T-cell (primary cell): Measurements from ENCODE around the gene BSG. TPM values are rescaled to one million over a fixed set of nuclear protein-coding genes. Genes with fewer than 3 reads are reported as not detected.

ENCODE experiments used
- ATAC-seq, 4 experiments: fragments of 200-7000 bp in 3 of 4; fragments of 150-1000 bp in 1 of 4; cut with Tn5 transposase; replicated peaks in 1 of 4; 1 replicate in 3 of 4; 2 replicates in 1 of 4; pipeline ENCODE4 v1.10.0; 2021; ENCODE audit warnings: moderate library complexity in 3 of 4, mild to moderate bottlenecking in 2 of 4, moderate number of reproducible peaks in 1 of 4
- CTCF ChIA-PET, 2 donors: fragments of 300-600 bp; sonication (Branson Sonifier 250); formaldehyde crosslinking; loops; one replicate each; lab custom pipeline; 2022; ENCODE audit warnings: antibody characterized with exemption in 2 of 2; lab: Charles Lee
- POLR2A ChIA-PET, 2 donors: fragments of 300-600 bp; sonication (Branson Sonifier 250); formaldehyde crosslinking; loops; one replicate each; lab custom pipeline; 2022; ENCODE audit warnings: antibody characterized with exemption in 2 of 2; lab: Charles Lee
- DNase-seq, 35 experiments: peaks; one replicate each; pipeline versions ENCODE4 v3.0.0 to v3.0.0-alpha.2; 2013 to 2023
- H3K27ac ChIP-seq: one replicate; pipeline ENCODE4 v1.5.1; 2013; ENCODE audit warnings: low read length
- H3K27me3 ChIP-seq, 2 experiments: replicated peaks in 1 of 2; 1 replicate in 1 of 2; 2 replicates in 1 of 2; pipeline versions ENCODE4 v1.6.1 to v1.7.0; 2013; ENCODE audit warnings: low read length in 1 of 2, mixed read lengths in 1 of 2; ENCODE audit not compliant: control insufficient read depth in 2 of 2, insufficient read depth in 2 of 2; ENCODE audit errors: extremely low read depth in 1 of 2
- H3K36me3 ChIP-seq, 2 donors: 1 replicate in 1 of 2; 2 replicates in 1 of 2; pipeline versions ENCODE4 v1.6.1 to v1.7.0; 2013; ENCODE audit warnings: low read length in 1 of 2; ENCODE audit not compliant: control insufficient read depth in 2 of 2, insufficient read depth in 1 of 2; ENCODE audit errors: extremely low read depth in 1 of 2
- H3K4me1 ChIP-seq, 2 experiments: 1 replicate in 1 of 2; 2 replicates in 1 of 2; pipeline versions ENCODE4 v1.6.1 to v1.7.0; 2013; ENCODE audit warnings: low read length in 2 of 2, mixed read lengths in 1 of 2; ENCODE audit not compliant: insufficient read depth in 2 of 2, control insufficient read depth in 1 of 2; ENCODE audit errors: extremely low read depth in 1 of 2
- H3K4me3 ChIP-seq, 2 donors: 1 replicate in 1 of 2; 2 replicates in 1 of 2; pipeline versions ENCODE4 v1.5.1 to v1.7.0; 2013; ENCODE audit warnings: mild to moderate bottlenecking in 2 of 2, low read length in 1 of 2, moderate library complexity in 1 of 2; ENCODE audit not compliant: control insufficient read depth in 1 of 2; ENCODE audit errors: extremely low read depth in 1 of 2
- H3K9me3 ChIP-seq: 2 replicates; pipeline ENCODE4 v1.7.0; 2013
- H3K27ac Mint-ChIP-seq, 2 donors: one replicate each; pipeline ENCODE4 v1.8.0; 2020 to 2021; ENCODE audit warnings: mild to moderate bottlenecking in 2 of 2, mixed read lengths in 2 of 2
- H3K27me3 Mint-ChIP-seq, 2 donors: one replicate each; pipeline ENCODE4 v1.8.0; 2021 to 2022; ENCODE audit warnings: mixed read lengths in 2 of 2
- H3K36me3 Mint-ChIP-seq: one replicate; pipeline ENCODE4 v1.8.0; 2021; ENCODE audit warnings: mixed read lengths
- H3K4me1 Mint-ChIP-seq, 3 donors: one replicate each; pipeline ENCODE4 v1.8.0; 2020 to 2022; ENCODE audit warnings: mixed read lengths in 3 of 3, mild to moderate bottlenecking in 1 of 3
- H3K4me3 Mint-ChIP-seq, 3 donors: one replicate each; pipeline ENCODE4 v1.8.0; 2020 to 2022; ENCODE audit warnings: mild to moderate bottlenecking in 3 of 3, mixed read lengths in 3 of 3, moderate library complexity in 3 of 3
- H3K9me3 Mint-ChIP-seq, 3 donors: one replicate each; pipeline ENCODE4 v1.8.0; 2020 to 2022; ENCODE audit warnings: mixed read lengths in 3 of 3
- WGBS: methylation state at CpG from one replicate; pipeline ENCODE4 v1.1.5; 2013; ENCODE audit warnings: missing lambda C conversion rate; ENCODE audit not compliant: insufficient coverage; 5-methylcytosine and 5-hydroxymethylcytosine counted together
- total RNA-seq, 35 experiments: library from RNA in 6 of 35; stranded (reverse) in 6 of 35; fragments of 120-200 nt in 1 of 35; gene quantifications; one replicate each; pipeline versions ENCODE4 v1.2.1 to v1.2.4 and lab custom pipeline; 2013 to 2026

Gene BSG
- total RNA-seq, 5 donors from 2014 or later (not counting 1 experiment from before 2014, with no cell fraction given), result 89.3 to 165 (median 152) TPM

DNA sequence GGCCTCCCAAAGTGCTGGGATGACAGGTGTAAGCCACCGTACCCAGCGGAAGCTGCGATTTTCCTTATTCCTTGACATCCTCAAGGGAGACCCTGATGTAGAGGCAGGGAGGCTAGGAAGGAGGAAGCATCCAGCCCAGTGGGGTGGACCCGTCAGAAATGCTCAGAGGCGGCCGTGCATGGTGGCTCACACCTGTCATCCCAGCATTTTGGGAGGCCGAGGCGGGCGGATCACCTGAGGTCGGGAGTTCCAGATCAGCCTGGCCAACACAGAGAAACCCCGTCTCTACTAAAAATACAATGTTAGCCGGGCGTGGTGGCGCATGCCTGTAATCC, 17.0 kb upstream of the BSG start:
- WGBS, result no CpG with 5 or more reads among the region's 14 CpGs
- H3K9me3 ChIP-seq, result no peaks in the 10 kb centered on the region
- Mint-ChIP-seq H3K36me3 (no peaks in the 10 kb centered on the region), H3K9me3 (no peaks in the 10 kb centered on the region), H3K4me1 (peaks cover 2 to 6% (median 3%) of the 10 kb centered on the region in 3 donors), H3K4me3 (no peak overlapping the region), H3K27me3 (no peaks in the 10 kb centered on the region), H3K27ac (no peak overlapping the region)
- ChIA-PET POLR2A (interaction anchor here (0.6 to 0.7 kb wide), 2 partner anchors 10 to 40 kb away, joined by 6 to 12 read pairs; no protein-coding TSS in a partner anchor), CTCF (no interaction called here)
- ATAC-seq (no peak), DNase-seq (no peak)
- peaks cover 0 to 12% of the 10 kb centered on the region in 2 experiments for H3K4me1 ChIP-seq
- no peaks in the 10 kb centered on the region for H3K27me3 ChIP-seq
- no peak overlapping the region for H3K4me3 ChIP-seq
- no peak overlapping the region for H3K27ac ChIP-seq
- H3K36me3 ChIP-seq, result no peaks in the 10 kb centered on the region

GRCh38 chr19:556611-557382, 15.6 kb upstream of the BSG start:
- Histone ChIP-seq H3K36me3 (no peaks in the 10 kb centered on the region), H3K27ac (no peak overlapping the region), H3K4me3 (no peak overlapping the region), H3K27me3 (no peaks in the 10 kb centered on the region), H3K9me3 (no peaks in the 10 kb centered on the region), H3K4me1 (peaks cover 0 to 8% of the 10 kb centered on the region in 2 experiments)
- Mint-ChIP-seq H3K9me3 (no peaks in the 10 kb centered on the region), H3K4me3 (no peak overlapping the region), H3K4me1 (peaks cover 0 to under 1% (median 0%) of the 10 kb centered on the region in 3 donors), H3K27ac (no peak overlapping the region), H3K36me3 (no peaks in the 10 kb centered on the region), H3K27me3 (no peaks in the 10 kb centered on the region)
- WGBS, result 87% methylated on average over 31 of the region's 31 CpGs
- ChIA-PET CTCF (interaction anchor here in 1 of 2 donors (0.6 kb wide), 1 partner anchor 53 kb away, joined by 3 read pairs; no protein-coding TSS in a partner anchor), POLR2A (no interaction called here)
- DNase-seq (no peak), ATAC-seq (no peak)

DNA sequence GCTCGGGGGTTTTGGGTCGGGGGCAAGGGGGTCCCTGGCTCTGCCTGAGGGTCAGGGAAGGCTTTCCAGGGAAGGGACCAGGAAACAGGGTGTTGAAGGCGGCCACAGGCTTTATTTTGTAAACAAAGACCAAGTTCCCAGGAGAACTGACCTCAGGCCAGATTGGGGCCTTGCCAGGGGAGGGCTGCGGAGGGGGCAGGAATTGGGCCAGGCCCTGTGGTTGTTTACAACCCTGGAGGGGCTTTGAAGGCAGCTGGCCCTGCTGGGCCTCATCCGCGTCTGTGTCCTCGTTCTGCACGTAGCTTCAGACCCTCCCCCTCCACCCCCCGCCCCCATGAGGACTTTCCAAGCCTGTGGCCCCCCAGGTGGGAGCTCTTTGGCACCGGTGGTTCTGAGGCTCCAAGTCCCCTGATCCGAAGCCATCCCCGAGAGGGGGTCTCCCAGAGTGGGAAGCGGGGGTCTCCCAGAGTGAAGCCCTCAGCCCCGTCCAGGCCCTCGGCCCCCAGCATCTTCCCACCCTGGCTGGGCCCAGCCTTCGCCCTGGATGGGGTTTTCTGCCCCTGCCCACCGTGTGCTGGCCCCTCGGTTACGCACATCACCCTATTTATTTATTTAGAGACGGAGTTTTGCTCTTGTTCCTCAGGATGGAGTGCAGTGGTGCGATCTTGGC, 13.5 kb upstream of the BSG start:
- ChIA-PET CTCF (no interaction called here), POLR2A (no interaction called here)
- no peaks in the 10 kb centered on the region for H3K4me1 Mint-ChIP-seq
- Histone ChIP-seq H3K4me1 (peaks cover 0 to 8% of the 10 kb centered on the region in 2 experiments), H3K9me3 (no peaks in the 10 kb centered on the region), H3K27ac (no peak overlapping the region), H3K27me3 (no peaks in the 10 kb centered on the region), H3K4me3 (no peak overlapping the region), H3K36me3 (no peaks in the 10 kb centered on the region)
- ATAC-seq (no peak), DNase-seq (no peak)
- H3K36me3 Mint-ChIP-seq, result no peaks in the 10 kb centered on the region
- no peaks in the 10 kb centered on the region for H3K27me3 Mint-ChIP-seq
- WGBS, result 71% methylated on average over 9 of the region's 21 CpGs
- H3K9me3 Mint-ChIP-seq, result no peaks in the 10 kb centered on the region
- no peak overlapping the region for H3K27ac Mint-ChIP-seq
- H3K4me3 Mint-ChIP-seq, result no peak overlapping the region

GRCh38 chr19:560121-560520, 12.3 kb upstream of the BSG start:
- Histone ChIP-seq H3K9me3 (no peaks in the 10 kb centered on the region), H3K4me3 (no peak overlapping the region), H3K27me3 (no peaks in the 10 kb centered on the region), H3K27ac (no peak overlapping the region), H3K4me1 (peaks cover 0 to 8% of the 10 kb centered on the region in 2 experiments), H3K36me3 (no peaks in the 10 kb centered on the region)
- Mint-ChIP-seq H3K4me3 (no peak overlapping the region), H3K27ac (no peak overlapping the region), H3K4me1 (no peaks in the 10 kb centered on the region), H3K27me3 (no peaks in the 10 kb centered on the region), H3K36me3 (no peaks in the 10 kb centered on the region), H3K9me3 (no peaks in the 10 kb centered on the region)
- no peak for DNase-seq
- ChIA-PET CTCF (no interaction called here), POLR2A (no interaction called here)
- WGBS, result no CpG with 5 or more reads among the region's 12 CpGs
- no peak for ATAC-seq

DNA sequence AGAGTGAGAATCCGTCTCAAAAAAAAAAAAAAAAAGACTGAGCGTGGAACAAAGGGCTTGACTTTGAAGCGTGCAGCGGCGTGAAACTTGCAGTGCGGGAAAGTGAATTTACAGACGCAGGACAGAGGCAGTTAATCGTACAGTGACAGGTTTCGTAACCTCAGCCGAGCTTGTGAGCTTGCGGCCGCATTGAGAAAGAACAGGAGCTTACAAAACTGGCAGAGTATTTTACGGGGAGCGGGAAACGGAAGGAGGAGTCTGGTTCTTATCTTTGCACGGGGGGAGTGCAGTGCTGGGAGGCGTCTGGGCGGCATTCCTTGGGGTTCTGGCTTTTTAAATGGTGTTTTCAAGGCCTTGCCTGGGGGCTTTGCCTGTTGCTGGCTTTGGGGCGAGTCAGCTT, 6.0 kb upstream of the BSG start:
- CTCF ChIA-PET, result interaction anchor here in 1 of 2 donors (0.6 kb wide), 1 partner anchor 88 kb away, joined by 8 read pairs; no protein-coding TSS in a partner anchor
- WGBS, result 94% methylated on average over 12 of the region's 19 CpGs
- Histone ChIP-seq H3K9me3 (no peaks in the 10 kb centered on the region), H3K27ac (no peak overlapping the region), H3K36me3 (no peaks in the 10 kb centered on the region), H3K4me1 (peaks cover 4 to 10% of the 10 kb centered on the region in 2 experiments), H3K27me3 (no peaks in the 10 kb centered on the region), H3K4me3 (no peak overlapping the region)
- H3K4me1 Mint-ChIP-seq, result peaks cover 7 to 11% (median 11%) of the 10 kb centered on the region in 3 donors
- peak in 1 of 35 experiments; percentile 7 for DNase-seq
- H3K36me3 Mint-ChIP-seq, result no peaks in the 10 kb centered on the region
- ATAC-seq, result no peak
- no peak overlapping the region for H3K27ac Mint-ChIP-seq
- H3K9me3 Mint-ChIP-seq, result no peaks in the 10 kb centered on the region
- no peak overlapping the region for H3K4me3 Mint-ChIP-seq
- no peaks in the 10 kb centered on the region for H3K27me3 Mint-ChIP-seq
- POLR2A ChIA-PET, result no interaction called here

DNA sequence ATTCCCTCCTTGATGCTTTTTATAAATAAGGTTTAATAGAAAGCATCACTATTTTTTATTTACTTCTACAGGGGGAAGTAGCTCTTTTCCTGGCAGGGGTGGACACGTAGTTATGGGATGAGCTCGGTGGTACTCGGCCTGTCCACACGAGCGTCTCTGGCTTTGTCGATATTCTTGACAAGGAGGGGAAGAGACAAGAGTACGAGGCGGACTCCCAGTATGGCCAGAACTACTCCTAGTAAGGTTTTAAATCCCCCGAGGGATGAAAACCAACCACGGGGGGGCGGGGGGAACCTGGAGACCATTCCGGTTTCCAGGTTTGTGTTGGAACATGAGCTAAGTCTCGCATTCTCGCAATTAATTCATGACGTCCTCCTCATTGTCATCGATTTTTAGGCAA, 5.6 kb upstream of the BSG start:
- Mint-ChIP-seq H3K27ac (no peak overlapping the region), H3K27me3 (no peaks in the 10 kb centered on the region), H3K9me3 (no peaks in the 10 kb centered on the region), H3K4me3 (no peak overlapping the region), H3K4me1 (peaks cover 10 to 14% (median 11%) of the 10 kb centered on the region in 3 donors), H3K36me3 (no peaks in the 10 kb centered on the region)
- Histone ChIP-seq H3K9me3 (no peaks in the 10 kb centered on the region), H3K27me3 (no peaks in the 10 kb centered on the region), H3K4me3 (no peak overlapping the region), H3K27ac (no peak overlapping the region), H3K36me3 (no peaks in the 10 kb centered on the region), H3K4me1 (peaks cover 4 to 14% of the 10 kb centered on the region in 2 experiments)
- 96% methylated on average over 11 of the region's 16 CpGs for WGBS
- CTCF ChIA-PET, result interaction anchor here in 1 of 2 donors (0.6 kb wide), 1 partner anchor 88 kb away, joined by 8 read pairs; no protein-coding TSS in a partner anchor
- no peak for DNase-seq
- no peak for ATAC-seq
- POLR2A ChIA-PET, result no interaction called here
